ENCODE measurements around the gene GCFC2.
A peak's percentile ranks its signal among the peaks of the same experiment; 100 is the strongest.

Gene GCFC2

DNA sequence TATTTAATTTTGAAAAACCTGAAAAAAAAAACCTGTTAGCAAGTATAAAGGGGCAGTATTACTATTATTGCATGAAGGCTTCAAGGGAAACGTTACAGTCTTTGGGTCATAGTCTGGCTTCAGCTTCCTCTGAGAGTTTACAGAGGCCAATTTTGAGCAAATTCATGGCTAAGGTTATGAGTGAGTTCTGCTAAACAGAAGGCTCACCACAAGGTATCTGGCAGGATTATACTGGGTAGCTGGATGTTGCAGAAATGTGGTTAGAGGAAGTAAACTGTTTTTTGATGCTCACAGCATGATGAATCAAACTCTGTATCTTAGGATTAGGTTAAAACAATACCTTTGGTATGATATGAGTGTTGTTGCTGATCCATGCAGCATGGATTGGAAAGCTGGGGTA lies 54.9 kb downstream of the GCFC2 start:
- TF ChIP-seq Cebpa-rat (IDR thresholded peaks at IDR 0.05) = no peak
- no peak overlapping the region for H3K27ac ChIP-seq
- H3K36me3 ChIP-seq = peaks cover 93% of the 10 kb centered on the region

DNA sequence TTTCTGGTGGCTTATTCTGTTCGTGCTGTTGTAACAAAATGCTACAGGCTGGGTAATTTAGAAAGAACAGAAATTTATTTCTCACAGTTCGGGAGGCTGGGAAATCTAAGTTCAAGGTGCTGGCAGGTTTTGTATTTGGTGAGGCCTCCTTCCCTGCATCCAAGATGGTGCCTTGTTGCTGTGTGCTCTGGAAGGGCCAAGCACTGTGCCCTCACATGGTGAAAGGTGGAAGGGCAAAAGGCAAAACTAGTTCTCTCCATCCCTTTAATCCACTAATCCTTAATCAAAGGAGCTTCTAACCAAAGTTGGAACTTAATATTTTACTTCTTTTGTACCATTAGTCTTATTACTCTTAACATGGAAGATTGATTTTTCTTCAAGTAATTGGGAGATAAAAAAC lies 56.7 kb downstream of the GCFC2 start:
- Histone ChIP-seq H3K4me1 (no peaks in the 10 kb centered on the region), H3K4me3 (no peak overlapping the region), H3K27ac (no peak overlapping the region), H4K20me1 (peaks cover 11% of the 10 kb centered on the region; the same call in 1 of the 2 replicates), H3K9ac (no peak overlapping the region), H3K36me3 (peaks cover 93% of the 10 kb centered on the region), H3K4me2 (no peak overlapping the region), H3K9me3 (peaks cover 18% of the 10 kb centered on the region), H3K27me3 (no peaks in the 10 kb centered on the region)
- no peak for TF ChIP-seq Cebpa-rat (IDR thresholded peaks at IDR 0.05)

More for the DNA sequence above, 54.9 kb downstream of the GCFC2 start:
- Histone ChIP-seq H3K9me3 (peaks cover 18% of the 10 kb centered on the region), H4K20me1 (peaks cover 10% of the 10 kb centered on the region; the same call in 1 of the 2 replicates), H3K4me2 (no peak overlapping the region), H3K4me1 (no peaks in the 10 kb centered on the region), H3K9ac (no peak overlapping the region), H3K4me3 (no peak overlapping the region), H3K27me3 (no peaks in the 10 kb centered on the region)

DNA sequence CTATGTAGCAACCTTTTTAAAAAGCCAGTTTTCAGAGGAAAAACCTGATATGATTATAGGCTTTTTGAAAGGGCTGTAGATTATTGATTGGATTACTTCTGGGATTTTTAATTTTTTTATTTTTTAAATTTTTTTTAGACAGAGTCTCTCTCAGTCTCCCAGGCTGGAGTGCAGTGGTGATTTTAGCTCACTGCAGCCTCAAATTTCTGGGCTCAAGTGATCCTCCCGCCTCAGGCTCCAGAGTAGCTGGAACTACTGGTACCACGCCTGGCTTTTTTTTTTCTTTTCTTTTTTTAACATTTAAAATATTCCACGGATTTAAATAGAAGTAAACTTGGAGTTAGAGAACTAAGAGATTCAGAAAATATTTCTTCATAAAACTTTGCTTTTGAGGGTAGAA lies 62.9 kb downstream of the GCFC2 start:
- peak overlapping the region; percentile 97 for H3K9ac ChIP-seq
- peaks cover 16% of the 10 kb centered on the region for H3K4me1 ChIP-seq
- H4K20me1 ChIP-seq = peaks cover 11% of the 10 kb centered on the region; the same call in 1 of the 2 replicates
- H3K4me3 ChIP-seq = peak overlapping the region; percentile 98
- H3K27me3 ChIP-seq = no peaks in the 10 kb centered on the region
- no peaks in the 10 kb centered on the region for H3K9me3 ChIP-seq
- H3K27ac ChIP-seq = peak overlapping the region; percentile 96; the same call in 1 of the 2 replicates
- peak overlapping the region; percentile 87 for H3K4me2 ChIP-seq
- peaks cover 39% of the 10 kb centered on the region for H3K36me3 ChIP-seq
- no peak for TF ChIP-seq Cebpa-rat (IDR thresholded peaks at IDR 0.05)

DNA sequence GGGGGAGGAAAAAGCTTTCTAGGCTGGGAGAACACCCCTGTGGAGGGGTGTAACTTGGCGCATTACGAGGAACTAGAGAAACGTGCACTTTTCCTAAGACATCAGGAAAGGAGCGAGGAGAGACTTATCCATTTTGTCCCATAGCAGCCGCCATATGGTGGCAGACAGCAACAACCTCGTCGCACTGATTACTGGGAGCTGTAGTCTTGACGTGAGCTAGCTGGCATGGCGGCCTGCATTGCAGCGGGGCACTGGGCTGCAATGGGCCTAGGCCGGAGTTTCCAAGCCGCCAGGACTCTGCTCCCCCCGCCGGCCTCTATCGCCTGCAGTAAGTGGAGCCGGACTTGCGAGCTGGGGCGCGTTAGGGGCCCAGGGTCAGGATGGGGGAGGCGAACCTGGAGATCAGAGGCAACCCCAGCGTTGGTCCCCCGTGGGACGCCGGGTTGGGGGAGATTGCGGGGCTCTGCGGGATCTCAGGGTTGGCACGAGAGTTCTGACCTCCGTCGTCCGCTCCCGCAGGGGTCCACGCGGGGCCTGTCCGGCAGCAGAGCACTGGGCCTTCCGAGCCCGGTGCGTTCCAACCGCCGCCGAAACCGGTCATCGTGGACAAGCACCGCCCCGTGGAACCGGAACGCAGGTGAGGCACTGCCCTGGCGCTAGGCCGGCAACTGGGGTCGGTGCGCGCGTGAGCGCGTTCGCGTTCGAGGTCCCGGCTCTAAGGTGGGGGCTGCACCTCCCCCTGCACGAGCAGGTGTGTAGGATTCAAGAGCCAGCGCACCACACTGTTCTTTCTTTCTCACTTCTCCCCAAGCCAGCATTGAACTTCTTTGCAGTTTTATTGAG lies 63.9 kb downstream of the GCFC2 start, which contains the start of gene MRPL19:
Gene MRPL19 (plus strand): TSS at position 201 of the 843 bp plus-strand sequence. CDS start 25 bp downstream, at position 226.
- Histone ChIP-seq H3K4me2 (peak within 1 kb of the TSS; percentile 87), H3K27me3 (no peaks in the 10 kb centered on the region), H4K20me1 (peaks cover 11% of the 10 kb centered on the region; the same call in 1 of the 2 replicates), H3K9me3 (no peaks in the 10 kb centered on the region), H3K4me1 (peaks cover 16% of the 10 kb centered on the region), H3K4me3 (peak within 1 kb of the TSS; percentile 98), H3K9ac (peak within 1 kb of the TSS; percentile 97), H3K36me3 (peaks cover 33% of the 10 kb centered on the region), H3K27ac (peak within 1 kb of the TSS; percentile 96)
- TF ChIP-seq Cebpa-rat (IDR thresholded peaks at IDR 0.05) = no peak

DNA sequence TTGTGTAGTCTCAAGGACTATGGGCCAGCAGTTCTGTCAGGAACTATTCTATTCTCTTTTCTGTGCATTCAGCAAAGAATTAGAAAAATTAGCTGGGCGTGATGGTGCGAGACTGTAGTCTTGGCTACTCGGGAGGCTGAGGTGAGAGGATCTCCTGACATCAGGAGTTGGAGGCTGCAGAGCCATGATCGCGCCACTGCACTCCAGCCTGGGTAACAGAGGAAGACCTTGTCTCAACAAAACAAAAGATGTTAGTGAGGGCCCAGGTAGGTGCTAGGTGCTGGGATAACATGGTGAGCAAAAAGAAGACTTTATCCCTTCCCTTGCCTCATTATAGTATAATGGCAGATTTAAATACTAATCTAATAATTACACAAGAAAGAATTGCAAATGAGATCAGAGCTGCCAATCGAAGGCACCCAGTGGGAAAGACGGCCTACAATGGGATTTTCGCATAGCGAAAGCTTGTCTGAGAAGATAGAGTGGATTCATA lies 64.6 kb downstream of the GCFC2 start:
- H3K4me1 ChIP-seq = peaks cover 16% of the 10 kb centered on the region
- H3K4me2 ChIP-seq = peak overlapping the region; percentile 87
- peak overlapping the region; percentile 97 for H3K9ac ChIP-seq
- H3K27me3 ChIP-seq = no peaks in the 10 kb centered on the region
- peaks cover 9% of the 10 kb centered on the region; the same call in 1 of the 2 replicates for H4K20me1 ChIP-seq
- peak overlapping the region; percentile 96 for H3K27ac ChIP-seq
- H3K4me3 ChIP-seq = peak overlapping the region; percentile 98
- H3K9me3 ChIP-seq = no peaks in the 10 kb centered on the region
- peaks cover 26% of the 10 kb centered on the region for H3K36me3 ChIP-seq
- TF ChIP-seq Cebpa-rat (IDR thresholded peaks at IDR 0.05) = no peak

DNA sequence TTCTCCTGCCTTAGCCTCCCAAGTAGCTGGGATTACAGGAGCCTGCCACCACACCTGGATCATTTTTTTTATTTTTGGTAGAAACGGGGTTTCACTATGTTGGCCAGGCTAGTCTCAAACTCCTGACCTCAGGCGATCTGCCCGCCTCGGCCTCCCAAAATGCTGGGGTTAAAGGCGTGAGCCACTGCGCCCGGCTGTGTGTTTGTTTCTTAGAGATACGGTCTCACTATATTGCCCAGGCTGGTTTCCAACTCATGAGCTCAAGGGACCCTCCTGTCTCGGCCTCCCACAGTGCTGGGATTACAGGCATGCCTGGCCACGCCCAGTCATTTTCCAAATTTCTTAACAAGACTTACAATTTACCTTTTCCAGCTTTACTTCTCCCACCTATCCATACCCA lies 65.1 kb downstream of the GCFC2 start:
- H4K20me1 ChIP-seq = peaks cover 4% of the 10 kb centered on the region; the same call in 1 of the 2 replicates
- H3K36me3 ChIP-seq = peaks cover 21% of the 10 kb centered on the region
- peaks cover 16% of the 10 kb centered on the region for H3K4me1 ChIP-seq
- H3K9ac ChIP-seq = no peak overlapping the region
- H3K4me3 ChIP-seq = no peak overlapping the region
- no peak for TF ChIP-seq Cebpa-rat (IDR thresholded peaks at IDR 0.05)
- no peaks in the 10 kb centered on the region for H3K27me3 ChIP-seq
- no peak overlapping the region for H3K27ac ChIP-seq
- no peak overlapping the region for H3K4me2 ChIP-seq
- H3K9me3 ChIP-seq = no peaks in the 10 kb centered on the region

DNA sequence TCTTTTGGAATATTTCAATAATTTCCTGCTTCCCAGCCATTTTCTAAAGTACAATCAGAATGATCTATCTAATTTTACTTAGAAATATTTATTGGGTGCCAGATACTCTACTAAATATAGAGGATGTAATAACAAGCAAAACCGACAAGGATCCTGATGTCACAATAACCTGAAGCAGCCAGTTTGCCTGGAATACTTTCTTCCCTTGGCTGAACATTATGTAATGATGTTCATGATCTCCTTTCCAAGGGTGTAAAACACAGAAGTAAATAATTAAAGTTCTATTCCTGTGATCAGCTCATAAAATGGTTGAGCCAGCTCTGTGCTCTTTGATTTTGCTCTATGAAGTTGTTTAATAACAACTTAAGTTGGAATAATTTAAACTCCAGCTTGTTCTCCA lies 66.7 kb downstream of the GCFC2 start:
- no peak for TF ChIP-seq Cebpa-rat (IDR thresholded peaks at IDR 0.05)

DNA sequence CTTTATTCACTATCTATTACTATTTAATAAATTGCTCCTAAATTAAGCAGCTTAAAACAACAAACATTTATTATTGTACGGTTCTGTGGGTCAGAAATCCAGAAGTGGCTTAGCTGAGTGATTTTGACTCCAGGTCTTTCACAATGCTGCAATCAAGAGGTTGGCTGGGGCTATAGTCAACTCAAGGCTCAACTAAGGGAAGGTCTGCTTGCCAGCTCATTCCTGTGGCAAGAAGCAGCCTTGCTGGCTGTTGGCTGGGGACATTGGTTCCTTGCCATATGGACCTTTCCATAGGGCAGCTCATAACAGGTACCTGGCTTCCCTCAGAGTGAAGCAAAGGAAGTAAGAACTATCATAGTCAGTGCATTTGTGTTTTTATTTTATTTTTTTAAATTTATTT lies 69.1 kb downstream of the GCFC2 start:
- no peak for TF ChIP-seq Cebpa-rat (IDR thresholded peaks at IDR 0.05)

More for the DNA sequence above, 66.7 kb downstream of the GCFC2 start:
- Histone ChIP-seq H3K9me3 (no peaks in the 10 kb centered on the region), H4K20me1 (no peaks in the 10 kb centered on the region), H3K27me3 (no peaks in the 10 kb centered on the region), H3K4me3 (no peak overlapping the region), H3K4me2 (no peak overlapping the region), H3K36me3 (peaks cover 7% of the 10 kb centered on the region; the same call in 1 of the 2 replicates), H3K9ac (no peak overlapping the region), H3K27ac (no peak overlapping the region), H3K4me1 (peaks cover 16% of the 10 kb centered on the region)

DNA sequence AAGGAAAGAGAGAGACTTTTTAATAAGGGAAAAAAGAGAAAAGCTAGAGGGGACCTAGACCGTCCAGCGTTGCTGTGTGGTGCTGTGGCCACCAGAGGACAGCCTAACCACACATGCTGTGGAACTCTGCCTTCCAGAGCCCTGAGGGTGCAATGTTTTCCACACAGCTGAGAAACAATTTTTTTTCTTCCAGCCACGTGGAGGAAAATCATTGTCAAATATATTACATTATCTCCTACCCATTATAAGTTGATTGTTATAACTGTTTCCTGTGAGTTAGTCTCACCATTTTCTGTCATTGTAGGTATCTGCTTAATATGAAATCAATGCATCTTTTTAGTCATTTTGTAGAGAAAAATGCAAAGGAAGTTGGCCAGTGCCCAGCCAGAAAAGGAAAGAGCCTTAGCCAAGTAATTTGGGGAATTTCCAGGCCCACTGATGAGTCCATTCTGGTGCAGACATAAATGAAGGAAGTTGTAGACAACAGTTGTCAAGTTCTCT lies 70.0 kb downstream of the GCFC2 start:
- no peaks in the 10 kb centered on the region for H3K4me1 ChIP-seq
- no peaks in the 10 kb centered on the region for H4K20me1 ChIP-seq
- TF ChIP-seq Cebpa-rat (IDR thresholded peaks at IDR 0.05) = no peak
- H3K4me3 ChIP-seq = no peak overlapping the region
- no peak overlapping the region for H3K9ac ChIP-seq
- H3K27ac ChIP-seq = no peak overlapping the region
- H3K9me3 ChIP-seq = no peaks in the 10 kb centered on the region
- H3K4me2 ChIP-seq = no peak overlapping the region
- H3K27me3 ChIP-seq = no peaks in the 10 kb centered on the region
- no peaks in the 10 kb centered on the region for H3K36me3 ChIP-seq

More for the DNA sequence above, 69.1 kb downstream of the GCFC2 start:
- Histone ChIP-seq H3K9ac (no peak overlapping the region), H3K9me3 (no peaks in the 10 kb centered on the region), H3K27ac (no peak overlapping the region), H3K36me3 (no peaks in the 10 kb centered on the region), H3K4me1 (0 out of 2 replicates have a peak, but pooled peaks cover 5% of the 10 kb centered on the region), H3K27me3 (no peaks in the 10 kb centered on the region), H3K4me2 (no peak overlapping the region), H3K4me3 (no peak overlapping the region), H4K20me1 (no peaks in the 10 kb centered on the region)

DNA sequence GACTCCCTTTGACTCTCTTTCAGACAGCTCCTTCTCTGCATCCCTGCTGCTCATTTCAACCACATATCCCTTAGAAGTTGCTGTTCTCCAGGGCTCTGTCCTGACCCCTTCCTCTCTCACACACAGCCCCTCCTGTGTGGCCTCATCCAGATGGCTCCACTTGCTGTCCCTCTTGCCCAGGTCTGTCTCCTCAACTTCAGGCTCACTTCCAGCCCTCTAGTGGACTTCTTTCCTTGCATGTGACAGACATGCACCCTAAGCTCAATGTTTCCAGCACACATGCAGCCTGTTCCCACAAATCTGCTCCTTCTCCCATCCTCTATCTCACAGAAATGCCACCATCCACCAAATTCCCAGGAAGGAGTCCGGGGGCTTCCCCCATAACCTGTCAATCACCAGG lies 73.1 kb downstream of the GCFC2 start:
- H4K20me1 ChIP-seq = no peaks in the 10 kb centered on the region
- no peak overlapping the region for H3K27ac ChIP-seq
- H3K9me3 ChIP-seq = no peaks in the 10 kb centered on the region
- H3K27me3 ChIP-seq = no peaks in the 10 kb centered on the region
- TF ChIP-seq Cebpa-rat (IDR thresholded peaks at IDR 0.05) = no peak
- no peaks in the 10 kb centered on the region for H3K36me3 ChIP-seq
- no peak overlapping the region for H3K4me2 ChIP-seq
- no peaks in the 10 kb centered on the region for H3K4me1 ChIP-seq
- no peak overlapping the region for H3K9ac ChIP-seq
- no peak overlapping the region for H3K4me3 ChIP-seq

Data from BLaER1 (cell line).